ENCODE results near the gene AKT3. TPM values are rescaled to one million over a fixed set of nuclear protein-coding genes. Genes with fewer than 3 reads are reported as not detected.

Gene AKT3
- total RNA-seq, 2 experiments from 2014 or later: 36.9 to 38.7 TPM

DNA sequence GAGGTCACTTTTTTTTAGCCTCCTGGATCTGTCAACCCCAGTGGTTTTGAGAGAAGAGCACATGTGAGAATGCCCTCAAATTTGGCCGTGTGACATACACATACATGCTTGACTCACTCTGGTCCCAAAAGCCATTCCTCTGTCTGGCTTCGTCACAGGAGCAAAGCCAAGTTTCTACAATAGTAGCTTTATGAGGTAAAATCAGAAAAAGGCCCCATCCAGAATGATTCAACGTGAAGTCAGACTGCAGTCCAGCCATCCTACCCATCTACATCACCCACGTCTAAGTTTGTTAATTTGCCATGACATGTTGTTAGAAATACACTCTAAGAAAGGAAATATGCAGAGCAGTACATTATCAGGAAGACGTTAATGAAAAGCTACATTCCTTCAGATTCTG is 349.0 kb downstream of the AKT3 start:
- POLR2A ChIA-PET: no interaction called here
- CTCF ChIA-PET: interaction anchor here (0.6 to 1.4 kb wide), 2 partner anchors 11 to 1676 kb away, joined by 3 to 4 read pairs; no protein-coding TSS in a partner anchor

DNA sequence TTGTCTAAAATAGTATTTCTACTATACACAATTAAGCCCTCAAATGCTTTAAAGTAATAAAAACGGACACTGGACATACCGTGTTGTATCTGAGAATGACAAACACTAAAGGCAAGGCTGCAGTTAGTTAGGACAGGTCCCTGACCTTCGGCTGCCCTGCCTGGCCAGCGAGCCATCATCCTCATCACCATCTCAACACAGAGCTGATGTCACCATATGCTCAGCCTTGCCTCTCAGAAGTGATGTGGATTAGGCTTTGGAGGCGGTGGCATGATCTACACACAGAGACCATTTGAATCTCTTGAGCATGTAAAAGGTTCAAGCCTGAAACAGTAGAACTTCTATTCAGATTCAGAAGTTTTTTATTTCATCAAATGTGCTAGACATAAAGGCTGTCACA is 349.5 kb downstream of the AKT3 start:
- ChIA-PET CTCF (interaction anchor here (1.4 kb wide), 1 partner anchor 11 kb away, joined by 4 read pairs; no protein-coding TSS in a partner anchor), POLR2A (no interaction called here)

DNA sequence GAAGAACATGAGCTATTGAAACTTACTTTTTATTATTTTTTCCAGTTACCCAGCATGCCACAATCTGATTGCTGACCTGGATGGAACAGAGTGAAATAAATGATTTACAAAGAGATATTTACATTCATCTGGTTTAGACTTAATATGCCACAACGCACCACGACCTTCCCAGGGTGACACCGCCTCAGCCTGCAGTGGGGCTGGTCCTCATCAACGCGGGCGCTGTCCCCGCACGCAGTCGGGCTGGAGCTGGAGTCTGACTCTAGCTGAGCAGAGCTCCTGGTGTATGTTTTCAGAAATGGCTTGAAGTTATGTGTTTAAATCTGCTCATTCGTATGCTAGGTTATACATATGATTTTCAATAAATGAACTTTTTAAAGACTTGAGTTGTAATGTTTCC is 350.3 kb downstream of the AKT3 start:
- ChIA-PET POLR2A (no interaction called here), CTCF (no interaction called here)

DNA sequence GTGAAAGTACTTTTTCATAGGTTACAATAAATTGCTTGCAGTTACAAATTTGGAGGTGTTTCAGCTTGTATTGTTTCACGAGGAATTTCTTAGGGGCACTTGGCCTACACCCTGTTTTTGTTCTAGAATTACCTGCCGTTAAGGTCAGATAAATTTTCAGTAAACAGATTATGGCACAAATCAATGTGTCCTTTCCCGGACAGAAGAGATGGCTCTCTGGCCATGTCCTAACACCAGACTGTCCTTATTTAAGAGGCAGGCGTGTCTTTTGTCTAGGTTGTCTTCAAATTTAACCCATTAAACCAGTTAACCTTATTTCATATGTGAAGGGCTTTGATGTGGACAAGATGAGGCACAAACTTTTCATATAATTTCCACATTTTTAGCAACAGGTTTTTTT is 350.8 kb downstream of the AKT3 start:
- ChIA-PET POLR2A (no interaction called here), CTCF (interaction anchor here (0.9 kb wide), 1 partner anchor 9 kb away, joined by 3 read pairs; no protein-coding TSS in a partner anchor)

DNA sequence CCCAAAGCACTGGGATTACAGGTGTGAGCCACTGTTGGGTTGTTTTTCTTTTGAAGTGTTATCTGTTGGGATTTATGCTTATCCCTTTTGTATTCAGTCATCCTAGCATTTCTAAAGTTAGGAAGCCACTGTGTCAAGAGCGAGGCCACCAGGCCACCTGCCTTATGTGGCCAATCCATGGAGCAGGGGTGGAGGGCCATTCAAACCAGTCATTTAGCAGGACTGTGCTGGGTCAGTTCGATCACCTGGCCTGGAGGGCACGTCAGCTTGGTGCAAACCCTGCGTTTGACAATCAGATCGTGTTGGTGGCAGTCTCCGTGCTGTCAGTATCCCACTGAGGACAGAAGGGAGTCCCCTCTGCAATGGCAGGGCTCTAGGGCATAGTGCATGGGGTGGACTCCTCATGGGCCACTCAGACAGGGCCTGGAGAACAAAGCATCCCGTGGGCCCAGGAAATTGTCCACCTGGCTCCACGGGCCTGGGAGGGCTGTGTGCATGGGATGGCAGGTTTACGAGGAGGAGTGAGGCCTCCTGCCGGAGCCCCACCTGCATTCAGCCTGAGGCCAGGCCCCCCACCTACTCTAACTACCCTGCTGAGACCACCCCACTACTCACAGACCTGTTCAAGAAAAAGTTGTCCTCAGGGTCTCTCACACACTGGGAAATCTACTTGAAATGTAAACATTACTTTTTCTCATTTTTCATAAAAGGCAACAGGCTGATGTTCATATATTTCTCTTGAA is 351.9 kb downstream of the AKT3 start:
- CTCF ChIA-PET: no interaction called here
- POLR2A ChIA-PET: no interaction called here

DNA sequence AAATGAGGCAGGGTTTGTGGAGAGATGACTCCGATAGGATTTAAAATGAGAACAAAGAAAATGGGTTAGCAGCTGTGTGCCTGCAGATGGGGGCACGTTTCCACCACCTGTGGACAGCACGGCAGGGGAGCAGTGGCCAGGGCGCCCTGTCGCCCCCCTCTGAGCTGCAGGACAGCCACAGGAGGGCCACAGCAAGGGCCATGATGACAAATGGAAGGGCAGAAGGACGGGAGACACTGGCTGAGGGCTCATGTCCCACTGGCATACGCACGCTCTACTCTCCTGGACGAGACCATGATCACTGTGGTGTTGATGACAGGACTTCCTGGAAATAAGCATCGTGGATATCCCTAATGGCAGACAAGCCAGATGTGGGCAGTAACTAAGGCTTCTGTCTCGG is 353.2 kb downstream of the AKT3 start:
- ChIA-PET POLR2A (no interaction called here), CTCF (no interaction called here)

DNA sequence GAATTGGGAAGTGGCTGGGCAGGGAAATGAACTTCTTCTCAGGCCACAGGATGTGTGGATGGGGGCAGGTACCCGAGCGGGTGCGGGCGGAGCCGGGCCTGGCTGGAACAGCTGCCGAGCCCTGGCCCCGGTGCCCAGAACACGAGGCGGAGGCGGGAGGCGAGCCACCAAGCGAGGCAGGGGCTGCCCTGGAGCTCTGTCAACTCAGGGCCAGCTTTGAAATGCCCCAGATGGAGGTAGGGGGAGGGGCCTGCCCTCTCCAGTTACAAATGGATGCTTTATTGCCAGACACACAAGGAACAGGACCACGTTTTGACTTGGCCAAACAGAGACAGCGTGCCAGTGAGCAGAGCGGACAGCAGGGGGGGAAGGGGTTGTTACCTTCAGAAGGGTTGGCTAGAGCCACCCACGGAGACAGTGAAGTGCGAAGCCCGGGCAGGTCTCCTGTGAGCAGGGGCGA is 353.8 kb downstream of the AKT3 start:
- POLR2A ChIA-PET: no interaction called here
- CTCF ChIA-PET: no interaction called here

DNA sequence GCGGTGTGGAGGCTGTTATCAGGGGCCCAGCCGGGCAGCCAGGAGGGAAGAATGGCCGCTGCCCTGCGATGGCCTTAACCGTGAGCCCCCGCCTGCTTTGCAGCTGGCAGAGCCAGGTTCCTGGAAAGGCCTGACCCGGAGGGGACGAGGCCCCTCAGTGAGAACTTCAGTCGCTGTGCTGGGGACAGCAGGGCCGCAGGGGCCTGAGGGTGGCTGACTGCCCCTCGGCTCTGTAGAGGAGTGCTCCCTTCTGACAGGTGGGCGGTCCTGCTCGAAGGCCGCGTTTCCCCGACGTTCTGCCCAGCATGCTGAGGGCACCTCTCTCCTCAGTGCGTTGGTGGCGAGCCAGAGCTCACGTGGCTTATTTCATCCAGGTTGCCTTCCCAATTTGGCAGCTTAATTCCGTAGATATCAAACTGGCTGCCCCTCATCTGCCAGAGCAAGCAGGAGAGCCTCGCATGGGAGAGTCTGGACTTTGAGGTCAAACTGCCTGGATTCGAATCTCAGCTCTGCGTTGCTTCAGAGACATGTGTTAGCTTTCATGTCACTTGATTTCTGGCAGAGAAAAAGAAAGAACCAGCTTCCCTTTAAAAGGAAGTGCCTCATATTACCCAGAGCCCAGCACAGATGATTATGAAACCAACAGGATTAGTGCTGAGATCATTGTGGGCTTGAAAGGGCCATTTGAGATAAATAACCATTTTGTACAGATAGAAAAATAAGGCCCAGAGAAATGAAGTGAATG is 354.4 kb downstream of the AKT3 start:
- ChIA-PET CTCF (interaction anchor here (0.5 kb wide), 1 partner anchor 777 kb away, joined by 3 read pairs; no protein-coding TSS in a partner anchor), POLR2A (no interaction called here)

DNA sequence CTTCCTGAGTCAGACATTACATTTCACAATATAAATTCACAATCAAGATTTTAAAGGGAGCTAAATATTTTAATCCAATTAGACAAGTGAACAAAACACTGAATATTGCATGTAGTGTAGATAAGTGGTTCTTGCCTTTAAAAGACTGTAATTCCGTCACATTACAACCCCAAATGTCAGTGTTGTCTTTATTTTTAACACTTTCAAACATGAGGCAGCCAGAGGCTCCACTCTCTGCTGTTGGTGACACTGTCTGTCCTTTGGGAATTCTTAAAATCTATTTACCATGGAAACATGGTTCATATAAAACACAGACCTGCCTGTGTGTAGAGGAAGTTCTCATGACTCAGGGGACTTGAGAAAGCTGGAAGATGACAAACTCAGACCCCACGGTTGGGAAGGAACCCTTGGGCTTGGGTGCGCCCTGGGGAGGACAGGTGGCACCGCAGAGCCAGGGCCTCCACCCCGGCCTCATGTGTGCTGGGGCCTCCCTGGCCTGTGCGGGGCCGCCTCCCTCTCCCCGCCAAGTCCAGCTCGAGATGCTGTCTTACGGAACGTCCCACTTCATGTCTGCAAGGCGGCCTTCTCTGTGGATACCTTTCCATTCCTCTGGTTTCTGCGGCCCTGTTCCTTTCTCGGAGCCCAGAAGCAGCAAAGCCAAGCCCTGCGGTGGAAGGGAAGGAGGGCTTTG is 355.2 kb downstream of the AKT3 start:
- POLR2A ChIA-PET: no interaction called here
- CTCF ChIA-PET: no interaction called here

DNA sequence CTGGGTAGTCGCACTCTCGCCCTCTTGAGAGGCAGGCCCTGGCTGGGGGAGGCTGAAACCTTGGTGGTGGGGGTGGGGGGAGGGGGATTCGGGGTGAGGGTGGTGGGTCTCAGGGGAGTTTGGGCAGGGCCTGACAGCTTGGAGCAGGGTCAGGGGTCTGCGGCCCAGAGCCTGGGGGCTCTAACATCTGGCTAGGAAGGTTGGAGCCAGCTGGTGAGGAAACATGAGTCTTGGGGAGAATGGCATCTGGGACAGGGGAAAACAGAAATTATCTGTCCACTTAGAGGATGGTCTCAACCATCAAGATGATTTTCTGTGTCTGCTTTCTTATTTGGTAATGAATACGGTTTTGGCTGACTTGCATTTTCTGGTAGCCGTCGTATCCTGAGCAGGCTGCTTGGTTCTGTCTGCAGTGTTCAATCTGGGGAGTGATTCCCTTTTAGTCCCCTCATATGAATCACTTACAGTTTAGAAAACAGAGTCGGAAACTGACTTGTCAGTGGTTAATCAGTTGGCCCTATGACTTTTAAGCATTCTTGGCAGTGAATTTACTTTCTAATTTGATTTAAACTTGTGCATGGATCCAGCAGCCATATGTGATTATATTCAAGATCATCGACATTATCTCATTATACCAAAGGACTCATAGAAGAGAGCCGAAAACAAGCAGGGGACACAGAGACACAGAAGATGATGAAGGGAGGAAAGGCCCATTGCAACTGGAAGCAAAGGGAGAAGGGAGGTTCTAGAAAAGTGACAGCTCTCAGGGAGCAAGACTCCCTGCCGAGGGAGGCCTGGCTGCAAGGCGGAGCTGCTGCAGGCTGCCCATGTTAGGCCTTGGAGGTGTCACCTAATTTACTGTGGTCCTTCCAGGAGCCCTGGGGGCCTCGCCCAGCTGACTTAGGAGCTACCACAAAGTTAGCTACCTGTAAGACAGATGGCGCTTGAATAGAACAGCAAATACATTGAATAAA is 356.6 kb downstream of the AKT3 start:
- ChIA-PET CTCF (no interaction called here), POLR2A (no interaction called here)

DNA sequence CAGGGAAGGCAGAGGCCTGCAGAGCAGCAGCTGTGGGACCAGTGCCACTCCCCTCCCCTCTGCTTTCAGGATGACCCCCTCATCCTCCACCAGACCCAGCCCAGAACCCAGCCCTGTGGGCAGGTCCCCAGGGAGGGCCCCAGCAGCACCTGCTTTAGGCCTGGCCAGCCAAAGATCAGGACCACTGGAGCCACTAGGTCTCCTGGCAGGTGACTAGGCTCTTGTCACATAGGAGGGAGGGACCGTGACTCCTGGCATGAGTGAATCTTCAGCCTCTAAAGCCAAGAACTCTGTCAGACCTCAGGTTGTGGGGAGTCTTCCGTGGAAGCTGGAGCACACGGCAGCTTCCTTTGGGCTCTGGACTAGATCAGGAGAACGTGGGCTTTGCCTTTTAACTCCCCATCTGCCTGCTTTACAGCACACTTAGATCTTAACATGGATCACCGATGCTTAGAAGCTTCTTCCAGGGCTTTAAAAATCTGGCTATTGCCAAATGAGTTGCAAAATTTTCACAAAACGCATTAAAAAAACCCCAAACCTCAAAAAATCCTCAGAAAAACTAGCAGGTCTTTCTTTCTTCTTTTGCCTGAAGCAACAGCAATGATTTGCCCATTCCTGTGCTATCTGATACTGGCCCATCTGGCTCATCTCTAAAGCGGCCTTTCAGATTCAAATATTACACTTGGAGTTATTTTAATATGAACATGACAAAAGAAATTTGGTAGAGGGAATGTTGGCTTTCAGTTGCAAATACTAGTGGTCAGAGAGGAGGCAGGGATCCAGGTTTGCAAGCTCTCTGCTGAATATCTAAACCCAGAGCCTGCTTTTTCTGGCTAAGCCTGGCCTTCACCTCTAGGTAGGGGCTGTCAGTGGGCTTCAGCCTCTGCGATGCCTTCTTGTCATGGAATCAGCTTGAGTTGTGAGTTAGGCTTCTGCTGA is 359.0 kb downstream of the AKT3 start:
- POLR2A ChIA-PET: no interaction called here
- CTCF ChIA-PET: interaction anchor here (0.8 kb wide), 1 partner anchor 22 kb away, joined by 3 read pairs; no protein-coding TSS in a partner anchor

DNA sequence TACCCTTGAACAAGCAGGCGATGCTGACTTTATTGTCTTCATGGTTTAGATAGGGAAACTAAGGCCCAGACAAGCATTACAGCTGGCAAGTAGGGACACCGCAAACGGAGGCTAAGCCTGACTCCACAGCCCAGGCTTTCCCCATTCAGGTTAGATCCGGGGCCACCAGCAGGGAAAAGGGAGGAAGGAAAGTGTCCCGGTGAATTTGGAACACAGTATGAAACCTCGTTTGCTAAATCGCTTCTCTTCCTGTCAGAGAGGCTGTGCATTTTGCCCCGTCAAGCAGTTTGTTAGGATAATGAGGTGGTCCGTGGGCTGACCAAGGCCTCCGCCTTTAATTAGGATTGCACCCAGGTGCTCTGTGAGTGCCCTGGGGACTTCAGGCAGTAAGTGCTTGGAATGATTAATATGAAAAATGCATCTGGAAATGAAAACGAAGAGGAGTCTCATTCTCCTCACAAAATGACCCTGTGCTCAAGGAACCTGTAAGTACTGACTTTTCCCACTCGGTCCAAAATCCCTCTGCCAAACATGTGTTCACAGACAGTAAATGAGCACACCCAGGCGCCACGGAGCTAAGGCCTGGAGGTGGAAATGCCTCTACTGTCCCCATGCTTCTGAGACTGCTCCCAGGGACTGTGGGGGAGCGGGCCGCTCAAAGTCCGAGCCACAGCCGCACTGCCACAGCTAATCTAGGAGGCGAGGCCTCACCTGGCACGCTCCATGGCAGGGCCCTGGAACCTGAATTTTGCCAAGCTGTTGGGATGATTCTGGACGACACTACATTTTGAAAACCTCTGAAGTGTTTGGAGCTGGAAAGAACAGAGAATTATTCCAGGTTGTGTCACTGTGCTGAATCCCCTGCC is 360.1 kb downstream of the AKT3 start:
- CTCF ChIA-PET: no interaction called here
- POLR2A ChIA-PET: no interaction called here

DNA sequence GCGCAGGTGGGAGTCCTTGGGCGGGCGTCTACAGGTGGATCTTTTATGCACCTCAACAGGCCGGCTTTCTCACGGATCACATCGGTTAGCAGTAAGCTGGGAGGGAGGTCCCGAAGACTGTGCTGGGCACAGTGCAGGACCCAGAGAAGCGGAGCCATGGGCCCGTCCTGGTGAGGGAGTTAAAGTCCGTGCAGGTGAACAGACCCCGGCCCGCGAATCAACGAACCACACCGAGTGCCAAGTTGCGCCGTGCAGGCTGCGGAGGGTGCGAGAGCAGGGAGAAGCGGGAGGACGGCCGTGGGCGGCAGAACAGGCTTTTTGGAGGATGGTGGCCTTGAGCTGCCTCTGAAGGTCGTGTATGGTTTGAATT is 360.9 kb downstream of the AKT3 start:
- POLR2A ChIA-PET: no interaction called here
- CTCF ChIA-PET: no interaction called here

DNA sequence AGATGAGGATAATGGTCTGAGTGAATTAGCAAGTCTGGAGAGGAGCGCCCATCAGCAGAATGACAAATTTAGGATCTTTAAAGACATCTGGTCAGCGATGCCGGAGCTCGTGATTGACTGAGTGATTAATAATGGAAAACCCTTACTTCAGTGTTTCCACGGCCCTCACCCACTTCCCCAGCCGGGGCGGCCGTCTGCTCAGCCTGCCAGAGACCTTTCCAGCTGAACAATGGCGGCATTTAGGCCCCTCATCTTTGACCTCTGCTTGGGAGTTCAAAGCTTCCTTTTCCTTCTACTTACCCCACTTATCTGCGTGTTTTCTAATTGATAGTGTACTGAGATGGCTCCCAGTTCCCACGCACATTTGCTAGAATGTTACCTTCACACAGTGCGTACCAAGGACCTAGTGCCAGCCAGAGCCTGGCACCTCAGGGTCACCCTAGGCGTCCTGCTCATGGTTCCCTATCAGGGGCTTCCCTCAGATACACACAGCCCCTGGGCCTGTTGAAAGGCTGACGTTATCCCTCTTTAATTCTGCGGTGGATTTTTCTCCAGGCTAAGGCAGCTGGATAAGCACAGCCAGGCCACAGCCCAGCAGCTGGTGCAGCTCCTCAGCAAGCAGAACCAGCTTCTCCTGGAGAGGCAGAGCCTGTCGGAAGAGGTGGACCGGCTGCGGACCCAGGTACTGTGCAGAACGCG is 361.4 kb downstream of the AKT3 start:
- ChIA-PET CTCF (no interaction called here), POLR2A (no interaction called here)

DNA sequence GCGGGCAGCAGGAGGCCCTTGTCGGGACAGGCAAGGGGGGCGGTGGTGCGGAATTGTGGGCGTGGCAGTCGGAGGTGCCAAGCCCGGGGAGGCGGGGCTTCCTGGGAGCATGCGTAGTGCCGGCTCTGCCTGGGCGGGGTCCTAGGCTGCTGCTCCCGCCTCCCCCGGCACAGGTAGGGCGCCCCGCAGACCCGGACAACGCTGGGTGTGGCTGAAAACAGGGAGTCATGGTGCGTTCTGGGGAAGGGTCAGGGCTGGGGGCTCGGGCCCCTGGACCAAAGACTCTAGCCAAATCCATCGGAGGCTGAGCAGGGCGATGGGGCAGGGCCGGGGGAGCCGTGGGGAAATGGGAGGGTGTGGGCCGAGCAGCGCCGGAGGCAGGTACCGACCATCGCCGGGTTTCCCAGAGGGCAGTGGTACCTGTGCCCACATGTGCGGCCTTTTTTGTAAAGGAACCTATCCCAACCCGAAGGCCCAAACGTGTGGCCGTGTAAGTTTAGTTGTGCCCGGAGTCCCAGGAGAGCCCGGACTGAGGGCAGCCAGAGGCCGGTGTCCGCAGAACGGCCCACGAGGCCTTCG is 362.3 kb downstream of the AKT3 start:
- POLR2A ChIA-PET: no interaction called here
- CTCF ChIA-PET: no interaction called here

DNA sequence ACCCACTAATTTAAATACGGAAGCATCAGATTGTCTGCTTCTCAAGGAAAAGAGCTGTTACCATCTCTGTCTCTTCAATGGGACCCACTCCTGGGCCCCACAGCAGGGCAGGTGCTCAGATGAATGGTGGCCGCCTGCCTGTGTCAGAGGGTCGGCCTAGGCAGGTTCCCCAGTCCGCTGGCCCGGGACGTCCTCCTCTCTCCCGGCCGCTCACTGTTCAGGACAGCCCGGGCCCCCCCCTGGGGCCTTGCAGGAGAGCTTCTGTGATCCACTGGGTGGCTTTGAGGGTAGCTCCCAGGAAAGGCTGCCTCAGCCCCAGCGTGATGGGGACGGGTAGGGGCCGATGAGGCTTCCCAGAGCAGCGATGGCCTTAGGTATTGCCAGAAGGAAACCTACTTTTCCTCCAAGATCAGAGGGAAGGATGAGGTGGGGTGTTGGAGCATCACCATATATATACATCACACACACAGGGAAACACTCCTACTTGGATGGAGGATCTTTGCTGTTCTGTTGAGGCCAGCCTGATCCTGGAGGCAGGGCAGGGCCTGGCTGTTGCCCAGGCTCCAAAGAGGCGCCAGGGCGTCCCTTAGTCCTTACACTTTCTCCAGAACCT is 362.9 kb downstream of the AKT3 start:
- CTCF ChIA-PET: no interaction called here
- POLR2A ChIA-PET: no interaction called here
